MM.1S (cell line): ENCODE results near the gene DIRAS1.
"Not testable (repeated sequence)": the region's sequence is repeated elsewhere in the genome, so short reads cannot be mapped to it uniquely, and the experiment has no call there.

ENCODE experiments used
- DNase-seq: peaks from one replicate; pipeline ENCODE4 v3.0.0-alpha.2; 2015
- H2AFZ ChIP-seq: fragments of 300-600 bp; sonication (generic); 2 replicates; pipeline ENCODE4 v1.6.0; 2016; ENCODE audit warnings: antibody characterized with exemption, low read length
- H3F3A ChIP-seq: fragments of 300-600 bp; sonication (generic); 2 replicates; pipeline ENCODE4 v1.6.1; 2016; ENCODE audit warnings: mild to moderate bottlenecking, antibody characterized with exemption, low read length, moderate library complexity, mixed read lengths; ENCODE audit not compliant: insufficient read depth
- H3K27ac ChIP-seq: fragments of 300-600 bp; sonication (generic); 2 replicates; pipeline ENCODE4 v1.5.1; 2016; ENCODE audit warnings: mild to moderate bottlenecking, low read length
- H3K27me3 ChIP-seq: fragments of 300-600 bp; sonication (generic); replicated peaks from 2 replicates; pipeline ENCODE4 v1.6.0; 2016; ENCODE audit warnings: low read length; ENCODE audit not compliant: insufficient read depth
- H3K36me3 ChIP-seq: fragments of 300-600 bp; sonication (generic); replicated peaks from 2 replicates; pipeline ENCODE4 v1.6.1; 2016; ENCODE audit warnings: mild to moderate bottlenecking, low read length, mixed read lengths; ENCODE audit not compliant: insufficient read depth
- H3K4me1 ChIP-seq: fragments of 300-600 bp; sonication (generic); 2 replicates; pipeline ENCODE4 v1.6.1; 2016; ENCODE audit warnings: low read length, mixed read lengths
- H3K4me2 ChIP-seq: fragments of 300-600 bp; sonication (generic); 2 replicates; pipeline ENCODE4 v1.6.0; 2016; ENCODE audit warnings: low read depth, low read length
- H3K4me3 ChIP-seq: fragments of 300-600 bp; sonication (generic); 2 replicates; pipeline ENCODE4 v1.5.1; 2016; ENCODE audit warnings: low read length, mixed read lengths
- H3K79me2 ChIP-seq: fragments of 300-600 bp; sonication (generic); 2 replicates; pipeline ENCODE4 v1.6.1; 2016; ENCODE audit warnings: mixed run types, low read length, mixed read lengths
- H3K9ac ChIP-seq: fragments of 300-600 bp; sonication (generic); 2 replicates; pipeline ENCODE4 v1.6.1; 2016; ENCODE audit warnings: low read length, mixed read lengths
- H3K9me2 ChIP-seq: fragments of 300-600 bp; sonication (generic); replicated peaks from 2 replicates; pipeline ENCODE4 v1.6.1; 2016; ENCODE audit warnings: mild to moderate bottlenecking, low read length, mixed read lengths; ENCODE audit not compliant: insufficient read depth
- H3K9me3 ChIP-seq: fragments of 300-600 bp; sonication (generic); replicated peaks from 2 replicates; pipeline ENCODE4 v1.6.1; 2016; ENCODE audit warnings: mild to moderate bottlenecking, low read length, mixed read lengths; ENCODE audit not compliant: insufficient read depth
- H4K20me1 ChIP-seq: fragments of 300-600 bp; sonication (generic); 2 replicates; pipeline ENCODE4 v1.6.1; 2016; ENCODE audit warnings: mild to moderate bottlenecking, low read length, moderate library complexity, mixed read lengths; ENCODE audit not compliant: insufficient read depth
- EZH2 ChIP-seq: fragments of 300-600 bp; sonication (generic); optimal IDR thresholded peaks from 2 replicates; pipeline ENCODE3; 2017; ENCODE audit warnings: low read depth, mild to moderate bottlenecking, antibody characterized with exemption, low read length, mixed read lengths
- EZH2phosphoT487 ChIP-seq: fragments of 300-600 bp; sonication (generic); IDR thresholded peaks from 2 replicates; pipeline ENCODE4 v1.6.1; 2018; ENCODE audit warnings: antibody characterized with exemption, low read length
- TF ChIP-seq, protein P1 (sequence below): fragments of 300-600 bp; sonication (generic); IDR thresholded peaks from 2 replicates; pipeline ENCODE4 v1.5.1; 2016; ENCODE audit warnings: antibody characterized with exemption, low read length, mixed read lengths

DIRAS1 gene

GRCh38 chr19:2715470-2716274 lies 5.5 kb downstream of the DIRAS1 start:
- Histone ChIP-seq H2AFZ (no peak overlapping the region), H4K20me1 (no peaks in the 10 kb centered on the region), H3K79me2 (no peaks in the 10 kb centered on the region), H3K9me3 (no peaks in the 10 kb centered on the region), H3K9ac (no peak overlapping the region), H3K36me3 (no peaks in the 10 kb centered on the region), H3F3A (0 out of 2 replicates have a peak, but pooled peaks cover 4% of the 10 kb centered on the region), H3K4me1 (no peaks in the 10 kb centered on the region), H3K4me3 (no peak overlapping the region), H3K9me2 (no peaks in the 10 kb centered on the region), H3K27ac (no peak overlapping the region), H3K27me3 (peaks cover 59% of the 10 kb centered on the region), H3K4me2 (no peak overlapping the region)
- no peak for TF ChIP-seq EZH2phosphoT487
- no peak for TF ChIP-seq EZH2
- TF ChIP-seq, protein P1, sequence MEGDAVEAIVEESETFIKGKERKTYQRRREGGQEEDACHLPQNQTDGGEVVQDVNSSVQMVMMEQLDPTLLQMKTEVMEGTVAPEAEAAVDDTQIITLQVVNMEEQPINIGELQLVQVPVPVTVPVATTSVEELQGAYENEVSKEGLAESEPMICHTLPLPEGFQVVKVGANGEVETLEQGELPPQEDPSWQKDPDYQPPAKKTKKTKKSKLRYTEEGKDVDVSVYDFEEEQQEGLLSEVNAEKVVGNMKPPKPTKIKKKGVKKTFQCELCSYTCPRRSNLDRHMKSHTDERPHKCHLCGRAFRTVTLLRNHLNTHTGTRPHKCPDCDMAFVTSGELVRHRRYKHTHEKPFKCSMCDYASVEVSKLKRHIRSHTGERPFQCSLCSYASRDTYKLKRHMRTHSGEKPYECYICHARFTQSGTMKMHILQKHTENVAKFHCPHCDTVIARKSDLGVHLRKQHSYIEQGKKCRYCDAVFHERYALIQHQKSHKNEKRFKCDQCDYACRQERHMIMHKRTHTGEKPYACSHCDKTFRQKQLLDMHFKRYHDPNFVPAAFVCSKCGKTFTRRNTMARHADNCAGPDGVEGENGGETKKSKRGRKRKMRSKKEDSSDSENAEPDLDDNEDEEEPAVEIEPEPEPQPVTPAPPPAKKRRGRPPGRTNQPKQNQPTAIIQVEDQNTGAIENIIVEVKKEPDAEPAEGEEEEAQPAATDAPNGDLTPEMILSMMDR = no peak
- no peak for DNase-seq

GRCh38 chr19:2714531-2715269 lies 6.5 kb downstream of the DIRAS1 start:
- no peaks in the 10 kb centered on the region for H3K79me2 ChIP-seq
- no peak overlapping the region for H3K27ac ChIP-seq
- no peaks in the 10 kb centered on the region for H4K20me1 ChIP-seq
- H3K4me1 ChIP-seq = no peaks in the 10 kb centered on the region
- H3K9me2 ChIP-seq = no peaks in the 10 kb centered on the region
- no peak overlapping the region for H2AFZ ChIP-seq
- no peak overlapping the region for H3K4me3 ChIP-seq
- H3K9ac ChIP-seq = no peak overlapping the region
- H3K27me3 ChIP-seq = peaks cover 49% of the 10 kb centered on the region
- no peak for DNase-seq
- TF ChIP-seq, protein P1 = no peak
- TF ChIP-seq EZH2 (no peak), EZH2phosphoT487 (no peak)
- H3K9me3 ChIP-seq = no peaks in the 10 kb centered on the region
- H3K4me2 ChIP-seq = no peak overlapping the region
- H3F3A ChIP-seq = 0 out of 2 replicates have a peak, but pooled peaks cover 1% of the 10 kb centered on the region
- no peaks in the 10 kb centered on the region for H3K36me3 ChIP-seq

GRCh38 chr19:2714102-2714501 lies 7.1 kb downstream of the DIRAS1 start:
- H3K9ac ChIP-seq, H3F3A ChIP-seq, H3K79me2 ChIP-seq, H3K27ac ChIP-seq, H2AFZ ChIP-seq, H3K4me3 ChIP-seq, H3K36me3 ChIP-seq, H3K4me2 ChIP-seq, H4K20me1 ChIP-seq, DNase-seq, H3K9me2 ChIP-seq, H3K4me1 ChIP-seq, H3K9me3 ChIP-seq: not testable (repeated sequence)
- peaks cover 44% of the 10 kb centered on the region for H3K27me3 ChIP-seq

GRCh38 chr19:2713170-2713569 lies 8.0 kb downstream of the DIRAS1 start:
- not testable (repeated sequence) for H3K9me3 ChIP-seq, H3K36me3 ChIP-seq, H3K9ac ChIP-seq, H3F3A ChIP-seq, H3K79me2 ChIP-seq, H4K20me1 ChIP-seq, DNase-seq, H3K27ac ChIP-seq, H3K4me3 ChIP-seq, H3K4me1 ChIP-seq, H3K4me2 ChIP-seq, H3K9me2 ChIP-seq, H2AFZ ChIP-seq
- H3K27me3 ChIP-seq = peaks cover 42% of the 10 kb centered on the region
